Stimulated activated CD8-positive, alpha-beta memory T cell treated with anti-CD3 and anti-CD28 coated beads, Interleukin-15, amount 100 ng/mL, for 1 hour (primary cell): ENCODE measurements around the gene SLC12A1.

ENCODE experiments used
- DNase-seq: peaks from one replicate; pipeline ENCODE4 v3.0.0-alpha.2; 2020; ENCODE audit warnings: low read depth

Gene SLC12A1

GRCh38 chr15:48205981-48206380, at the start of gene SLC12A1:
Gene SLC12A1, plus strand, starts transcription at chr15:48206302. Its CDS starts 1,418 bp downstream, at chr15:48207720.
- no peak for DNase-seq

GRCh38 chr15:48168616-48169015, 37.5 kb upstream of the SLC12A1 start:
- no peak for DNase-seq

- no peak for DNase-seq
Observed at GRCh38 chr15:48170981-48171380, 35.1 kb upstream of the SLC12A1 start.

- no peak for DNase-seq
Observed at GRCh38 chr15:48175126-48175525, 31.0 kb upstream of the SLC12A1 start.

GRCh38 chr15:48176112-48176511, 30.0 kb upstream of the SLC12A1 start:
- DNase-seq = no peak

- no peak for DNase-seq
Observed at GRCh38 chr15:48176957-48177356, 29.1 kb upstream of the SLC12A1 start.

- no peak for DNase-seq
Observed at GRCh38 chr15:48177383-48177765, 28.7 kb upstream of the SLC12A1 start.

GRCh38 chr15:48177766-48178647, 28.1 kb upstream of the SLC12A1 start, which contains the start of gene MYEF2:
Gene MYEF2, minus strand, starts transcription at chr15:48178295. Its CDS starts 58 bp downstream, at chr15:48178237.
- peak; percentile 49 for DNase-seq

- DNase-seq = no peak
Observed at GRCh38 chr15:48178648-48178931, 27.5 kb upstream of the SLC12A1 start.

GRCh38 chr15:48182749-48183148, 23.4 kb upstream of the SLC12A1 start:
- no peak for DNase-seq

- no peak for DNase-seq
Observed at GRCh38 chr15:48185529-48185928, 20.6 kb upstream of the SLC12A1 start.

GRCh38 chr15:48186271-48186670, 19.8 kb upstream of the SLC12A1 start:
- DNase-seq = no peak

GRCh38 chr15:48190932-48191573, 15.0 kb upstream of the SLC12A1 start:
- peak; percentile 1 for DNase-seq

- no peak for DNase-seq
Observed at GRCh38 chr15:48191574-48192225, 14.4 kb upstream of the SLC12A1 start, which contains the start of gene CTXN2. Gene CTXN2, plus strand, starts transcription at chr15:48191665. Its CDS starts 9,636 bp downstream, at chr15:48201301.

GRCh38 chr15:48202068-48202467, 4.0 kb upstream of the SLC12A1 start:
- no peak for DNase-seq

GRCh38 chr15:48221261-48221660, 15.2 kb downstream of the SLC12A1 start:
- no peak for DNase-seq

- DNase-seq = no peak
Observed at GRCh38 chr15:48221885-48222284, 15.8 kb downstream of the SLC12A1 start.

GRCh38 chr15:48222627-48223026, 16.5 kb downstream of the SLC12A1 start:
- DNase-seq = no peak

- no peak for DNase-seq
Observed at GRCh38 chr15:48225771-48226170, 19.7 kb downstream of the SLC12A1 start.

- no peak for DNase-seq
Observed at GRCh38 chr15:48230498-48230897, 24.4 kb downstream of the SLC12A1 start.

GRCh38 chr15:48233246-48233645, 27.1 kb downstream of the SLC12A1 start:
- no peak for DNase-seq

GRCh38 chr15:48239334-48239733, 33.2 kb downstream of the SLC12A1 start:
- DNase-seq = no peak

- no peak for DNase-seq
Observed at GRCh38 chr15:48242015-48242414, 35.9 kb downstream of the SLC12A1 start.
